HT1080 (cell line): ENCODE measurements around the gene SLC50A1. TPM values are rescaled to one million over a fixed set of nuclear protein-coding genes. Genes with fewer than 3 reads are reported as not detected.
A peak's percentile ranks its signal among the peaks of the same experiment; 100 is the strongest.

Source experiments
- DNase-seq: peaks from one replicate; pipeline ENCODE4 v3.0.0-alpha.2; 2015; ENCODE audit warnings: low read depth
- total RNA-seq: library from RNA; depleted of rRNA; stranded (reverse); fragments of >200 nt; shearing (Covaris generic); gene quantifications from 2 replicates; pipeline ENCODE4 v1.2.3, GENCODE V29; 2014

SLC50A1 gene
- total RNA-seq, 1 experiment from 2014 or later = 36.9 TPM

DNA sequence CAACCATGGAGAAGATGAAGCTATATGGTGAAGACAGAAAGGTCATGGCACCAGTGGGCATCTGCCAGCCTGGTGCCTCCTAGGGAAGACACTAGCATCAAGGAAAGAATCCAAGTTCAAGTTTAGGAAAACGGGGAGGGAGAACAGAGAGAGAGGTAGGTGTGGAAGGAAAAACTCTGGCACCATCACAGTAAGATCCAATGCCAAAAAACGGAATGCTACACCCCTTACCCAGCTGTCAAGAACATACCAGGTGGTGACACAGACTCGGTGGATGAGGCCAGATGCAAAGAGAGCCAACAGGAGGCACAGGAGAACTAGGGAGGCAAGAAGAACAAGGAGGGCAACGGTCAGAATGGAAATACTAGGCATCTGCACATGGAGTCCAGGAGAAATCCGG is 33.9 kb downstream of the SLC50A1 start:
- DNase-seq = no peak

GRCh38 chr1:155170101-155170785 is 34.6 kb downstream of the SLC50A1 start:
- no peak for DNase-seq

GRCh38 chr1:155170806-155171205 is 35.2 kb downstream of the SLC50A1 start:
- no peak for DNase-seq

GRCh38 chr1:155171836-155172731 is 36.4 kb downstream of the SLC50A1 start:
- DNase-seq = no peak

DNA sequence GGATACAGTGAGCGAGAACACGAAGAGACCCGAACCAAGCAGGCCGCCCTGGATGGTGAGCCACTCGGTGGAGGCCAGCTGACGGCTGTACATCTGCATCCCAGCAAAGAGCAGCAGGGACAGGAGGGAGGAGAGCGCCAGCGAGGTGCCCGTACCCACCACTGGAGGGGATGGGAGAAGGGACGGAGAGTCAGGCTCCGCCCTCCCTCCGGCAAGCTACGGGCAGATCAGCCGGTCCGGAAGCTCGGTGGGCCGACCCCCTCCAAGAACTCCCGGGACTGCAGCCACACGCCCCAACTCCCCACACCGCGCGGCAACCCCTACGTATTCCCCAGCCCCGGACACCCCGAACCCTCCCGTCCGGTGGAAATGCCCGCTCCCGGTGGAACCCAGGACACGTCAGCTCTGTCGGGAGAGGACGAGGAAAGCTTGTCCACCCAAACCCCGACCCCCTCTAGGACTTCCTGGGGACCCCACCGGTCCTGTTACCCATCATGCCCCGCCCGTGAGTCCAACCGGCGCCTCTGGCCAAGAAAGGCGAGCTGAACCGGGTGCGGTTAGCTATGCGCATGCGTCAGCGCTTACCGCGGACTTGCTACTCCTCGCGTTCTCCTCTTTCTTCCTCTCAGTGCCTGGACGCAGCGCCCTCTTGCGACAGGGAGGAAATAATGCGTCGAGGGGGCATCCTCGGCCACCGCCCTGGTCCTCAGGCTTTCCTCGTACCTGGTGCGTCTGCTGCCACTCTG is 37.3 kb downstream of the SLC50A1 start, which contains the start of gene KRTCAP2:
KRTCAP2 (minus strand) TSS at position 573 of the 746 bp plus-strand sequence; CDS start at position 493, 80 bp downstream.
- DNase-seq = peak; percentile 92

- peak; percentile 70 for DNase-seq
Measured at GRCh38 chr1:155173478-155174323, 38.0 kb downstream of the SLC50A1 start, which contains the start of gene TRIM46. Gene TRIM46 (plus strand): TSS chr1:155173849. CDS start chr1:155173967, 118 bp downstream.

DNA sequence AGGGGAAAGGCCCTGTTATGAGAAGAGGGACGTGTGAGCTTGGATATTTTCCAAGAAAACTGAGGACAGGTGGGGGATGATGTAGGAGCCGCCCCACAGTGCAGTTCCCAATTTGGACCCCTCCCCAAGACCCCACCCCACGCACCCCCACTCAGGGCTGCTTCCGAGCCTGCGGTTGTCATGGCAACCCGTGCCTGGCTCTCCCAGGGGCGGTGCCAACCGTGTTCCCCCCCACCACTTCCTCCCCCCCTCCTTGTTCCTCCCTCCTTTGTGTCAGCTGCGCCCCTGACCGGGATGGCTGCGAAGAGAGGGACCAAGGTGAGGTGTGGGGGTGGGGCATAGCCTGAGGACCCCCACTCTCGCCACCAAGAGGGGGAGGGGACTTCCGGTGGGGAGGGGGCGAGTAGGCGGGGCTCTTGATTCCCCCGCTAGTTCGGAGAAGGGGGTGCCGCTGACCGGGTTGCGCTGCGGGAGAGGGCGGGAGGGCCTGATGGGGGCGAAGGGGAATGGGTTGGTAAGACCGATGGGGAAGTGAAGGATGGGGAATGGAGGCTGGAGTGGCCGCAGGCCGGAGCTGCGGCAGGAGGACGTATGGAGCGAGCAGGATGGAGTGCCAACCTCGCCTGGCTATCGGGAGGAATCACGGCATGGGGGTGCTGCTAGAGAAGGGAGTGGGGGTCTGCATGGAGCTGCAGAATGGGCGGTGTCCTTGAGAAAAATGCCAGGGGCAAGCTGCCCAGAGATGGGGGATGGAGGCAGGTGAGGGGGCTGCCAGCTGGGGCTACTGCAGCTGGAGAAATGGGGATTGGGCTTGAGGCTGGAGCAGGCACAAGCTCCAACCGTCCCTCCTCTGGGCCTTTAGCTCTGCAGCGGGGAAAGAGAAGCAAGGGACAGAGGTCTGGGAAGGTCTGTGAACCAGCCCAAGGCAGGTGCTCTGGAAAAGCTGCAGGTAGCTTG is 39.0 kb downstream of the SLC50A1 start:
- no peak for DNase-seq

DNA sequence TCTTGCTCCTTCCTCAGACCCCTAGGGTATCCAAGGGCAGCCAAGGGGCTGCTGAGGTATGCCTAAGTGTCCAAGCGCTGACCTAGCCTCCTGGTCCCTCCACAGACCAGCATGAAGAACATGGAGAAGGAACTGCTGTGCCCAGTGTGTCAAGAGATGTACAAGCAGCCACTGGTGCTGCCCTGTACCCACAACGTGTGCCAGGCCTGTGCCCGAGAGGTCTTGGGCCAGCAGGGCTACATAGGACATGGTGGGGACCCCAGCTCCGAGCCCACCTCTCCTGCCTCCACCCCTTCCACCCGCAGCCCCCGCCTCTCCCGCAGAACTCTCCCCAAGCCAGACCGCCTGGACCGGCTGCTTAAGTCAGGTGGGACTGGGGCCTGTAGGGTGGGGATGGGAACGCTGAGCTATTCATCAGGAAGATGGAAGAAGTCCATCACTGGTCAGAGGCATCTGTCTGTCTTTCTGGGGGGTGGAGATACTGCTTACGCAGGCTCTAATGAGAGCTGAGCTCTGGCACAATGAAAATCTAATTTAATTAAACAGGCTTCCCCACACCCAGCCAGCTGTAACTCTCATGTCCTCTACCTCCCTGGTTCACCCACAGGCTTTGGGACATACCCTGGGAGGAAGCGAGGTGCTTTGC is 39.8 kb downstream of the SLC50A1 start:
- DNase-seq = no peak

DNA sequence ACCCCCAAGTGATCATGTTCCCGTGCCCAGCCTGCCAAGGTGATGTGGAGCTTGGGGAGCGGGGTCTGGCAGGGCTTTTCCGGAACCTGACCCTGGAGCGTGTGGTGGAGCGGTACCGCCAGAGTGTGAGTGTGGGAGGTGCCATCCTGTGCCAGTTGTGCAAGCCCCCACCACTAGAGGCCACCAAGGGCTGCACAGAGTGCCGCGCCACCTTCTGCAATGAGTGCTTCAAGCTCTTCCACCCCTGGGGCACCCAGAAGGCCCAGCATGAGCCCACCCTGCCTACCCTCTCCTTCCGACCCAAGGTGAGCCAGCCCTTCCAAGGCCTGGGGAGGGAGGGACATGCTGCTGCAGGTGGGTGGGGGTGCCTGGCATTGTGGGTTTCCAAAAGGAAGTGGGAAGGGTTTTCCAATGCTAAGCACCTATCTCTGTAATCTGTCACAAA is 40.3 kb downstream of the SLC50A1 start:
- peak; percentile 10 for DNase-seq

DNA sequence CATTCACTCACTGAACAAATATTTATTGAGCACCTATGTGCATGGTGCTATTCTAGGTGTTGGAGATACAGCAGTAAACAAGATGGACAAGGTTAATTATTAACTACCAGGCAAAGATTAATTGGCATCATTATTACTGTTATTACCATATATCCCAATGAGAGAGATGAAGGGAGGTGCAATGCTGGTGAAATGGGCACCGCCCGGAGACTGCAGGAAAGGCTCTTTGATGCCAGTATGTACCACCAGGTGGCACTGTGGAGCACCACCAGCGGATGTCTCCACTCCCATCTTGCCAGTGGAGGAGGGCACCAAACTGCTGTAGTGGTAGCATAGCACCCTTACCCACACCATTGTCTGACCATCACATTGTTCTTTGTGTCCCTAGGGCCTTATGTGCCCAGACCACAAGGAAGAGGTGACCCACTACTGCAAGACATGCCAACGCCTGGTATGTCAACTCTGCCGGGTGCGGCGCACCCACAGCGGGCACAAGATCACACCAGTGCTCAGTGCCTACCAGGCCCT is 41.0 kb downstream of the SLC50A1 start:
- peak; percentile 67 for DNase-seq

DNA sequence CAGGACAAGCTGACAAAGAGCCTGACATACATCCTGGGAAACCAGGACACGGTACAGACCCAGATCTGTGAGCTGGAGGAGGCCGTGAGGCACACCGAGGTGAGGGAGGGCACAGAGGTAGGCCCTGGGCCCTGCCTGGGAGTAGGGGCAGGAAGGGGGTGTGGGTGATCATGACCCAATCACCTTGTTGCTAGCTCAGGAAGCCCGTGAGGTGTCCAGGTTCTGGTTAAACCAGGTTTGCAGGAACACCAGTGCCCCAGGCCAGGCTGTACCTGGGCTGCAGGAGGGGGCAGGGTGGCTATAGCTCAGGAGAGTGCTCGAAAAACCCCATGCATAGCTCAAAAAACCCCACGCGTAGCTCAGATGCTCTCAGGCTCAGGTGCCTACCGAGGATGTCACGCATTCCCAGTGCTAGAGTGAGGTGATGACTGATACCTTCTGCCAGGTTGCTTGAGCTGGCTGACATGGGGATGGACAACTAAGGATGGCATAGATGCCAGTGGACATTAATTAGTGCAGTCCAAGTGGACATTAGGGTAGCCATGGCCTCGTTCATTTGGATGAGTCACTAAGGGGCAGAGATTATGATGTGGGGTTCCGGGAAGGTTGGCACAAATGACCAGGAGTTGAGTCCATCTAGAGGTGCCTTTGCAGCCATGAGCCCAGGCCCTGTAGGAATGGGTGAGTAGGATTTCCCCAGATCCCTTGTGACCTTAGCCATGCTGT is 41.7 kb downstream of the SLC50A1 start:
- no peak for DNase-seq

DNA sequence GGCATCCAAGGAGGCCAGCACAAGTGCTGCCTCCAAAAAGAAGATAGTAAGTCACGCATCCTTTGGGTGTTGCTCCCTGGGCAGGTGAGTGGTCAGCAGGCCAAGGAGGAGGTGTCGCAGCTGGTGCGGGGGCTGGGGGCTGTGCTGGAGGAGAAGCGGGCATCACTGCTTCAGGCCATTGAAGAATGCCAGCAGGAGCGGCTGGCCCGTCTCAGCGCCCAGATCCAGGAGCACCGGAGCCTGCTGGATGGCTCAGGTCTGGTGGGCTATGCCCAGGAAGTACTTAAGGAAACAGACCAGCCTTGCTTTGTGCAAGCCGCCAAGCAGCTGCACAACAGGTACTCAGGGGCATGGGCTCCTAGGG is 42.2 kb downstream of the SLC50A1 start:
- no peak for DNase-seq

- DNase-seq = no peak
Measured at GRCh38 chr1:155178441-155179111, 42.9 kb downstream of the SLC50A1 start.

GRCh38 chr1:155179112-155180031 is 43.7 kb downstream of the SLC50A1 start:
- no peak for DNase-seq

DNA sequence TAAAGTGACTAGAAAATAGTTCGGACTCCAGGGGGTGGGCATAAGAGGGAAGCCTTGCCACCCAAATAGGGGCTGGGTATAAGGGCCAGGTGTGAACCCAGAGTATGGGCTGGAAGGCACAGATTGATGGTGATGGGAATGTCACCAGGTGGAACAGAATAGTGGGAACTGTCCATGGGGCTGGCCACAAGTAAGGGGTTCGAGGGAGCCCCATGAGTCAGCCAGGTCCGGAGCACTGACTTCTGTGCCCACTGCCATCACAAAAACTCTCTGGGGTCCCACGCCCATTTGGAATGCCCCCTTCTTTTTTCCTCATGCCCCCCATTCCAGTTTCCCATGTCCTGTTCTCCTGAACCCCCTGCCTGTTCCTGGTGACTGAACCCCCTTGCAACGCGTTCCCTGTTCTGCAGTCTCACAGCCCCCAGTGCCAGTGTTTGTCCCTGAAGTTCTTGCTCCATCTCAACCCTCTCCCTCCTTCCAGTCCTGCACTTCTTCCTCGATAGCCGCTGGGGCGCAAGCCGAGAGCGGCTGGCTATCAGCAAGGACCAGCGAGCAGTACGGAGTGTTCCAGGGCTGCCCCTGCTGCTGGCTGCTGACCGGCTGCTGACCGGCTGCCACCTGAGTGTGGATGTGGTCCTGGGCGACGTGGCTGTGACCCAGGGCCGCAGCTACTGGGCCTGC is 45.9 kb downstream of the SLC50A1 start:
- DNase-seq = no peak

DNA sequence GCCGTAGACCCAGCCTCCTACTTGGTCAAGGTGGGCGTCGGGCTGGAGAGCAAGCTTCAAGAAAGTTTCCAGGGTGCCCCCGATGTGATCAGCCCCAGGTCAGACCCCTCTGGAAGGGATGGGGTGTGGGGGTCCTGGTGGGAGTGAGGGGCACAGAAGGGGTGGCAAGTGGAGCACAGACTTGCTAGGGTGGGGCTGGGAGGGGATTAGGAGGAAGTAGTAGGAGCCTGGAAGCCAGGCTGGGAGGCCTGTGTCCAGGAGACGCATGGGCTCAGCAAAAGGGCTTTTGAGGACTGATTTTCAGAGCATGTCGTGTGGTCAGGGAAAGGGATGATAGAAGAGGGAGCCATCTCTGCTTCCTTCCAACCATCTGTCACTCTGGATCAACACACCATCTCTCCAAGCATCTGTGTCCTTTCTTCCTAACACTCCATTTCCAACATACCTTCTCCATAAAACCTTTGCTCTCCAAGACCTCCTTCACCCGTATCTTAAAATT is 46.4 kb downstream of the SLC50A1 start:
- DNase-seq = no peak
